Endothelial cell of coronary artery (primary cell): ENCODE measurements around the gene RPS6KA2. TPM values are rescaled to one million over a fixed set of nuclear protein-coding genes. Genes with fewer than 3 reads are reported as not detected.

Experiments
- total RNA-seq: library from RNA; depleted of rRNA; stranded (reverse); fragments of >200 nt; gene quantifications from 2 replicates; pipeline ENCODE4 v1.2.3, GENCODE V29; 2014

The RPS6KA2 gene
- total RNA-seq, result 99.9 and 147 TPM in 2 replicates

GRCh38 chr6:166627033-166627874 is at the start of gene RPS6KA2:
Gene RPS6KA2 (minus strand): TSS chr6:166627251. CDS start chr6:166627019, 232 bp downstream.

GRCh38 chr6:166586424-166587156 is 40.5 kb downstream of the RPS6KA2 start, which contains the start of gene RAMACL:
Gene RAMACL (minus strand): TSS chr6:166586678. CDS start chr6:166586477, 201 bp downstream.

GRCh38 chr6:166382933-166383801 is 243.9 kb downstream of the RPS6KA2 start, which contains the start of gene MPC1:
Gene MPC1 (minus strand): TSS chr6:166382940. CDS start chr6:166382876, 64 bp downstream.

Other genes with a start within 250 kb of the RPS6KA2 start
- gene MPC1, start 244.3 kb downstream of the RPS6KA2 start, total RNA-seq, result 15.4 and 21.5 TPM in 2 replicates
- 1.6 and 4.6 TPM in 2 replicates for gene RAMACL, start 40.6 kb downstream of the RPS6KA2 start, total RNA-seq